AG20443 (cell line): ENCODE data around the gene RTBDN.

Experiments used
- DNase-seq: peaks from one replicate; pipeline ENCODE4 v3.0.0; 2012; ENCODE audit warnings: low spot score, mixed read lengths

Gene RTBDN

DNA sequence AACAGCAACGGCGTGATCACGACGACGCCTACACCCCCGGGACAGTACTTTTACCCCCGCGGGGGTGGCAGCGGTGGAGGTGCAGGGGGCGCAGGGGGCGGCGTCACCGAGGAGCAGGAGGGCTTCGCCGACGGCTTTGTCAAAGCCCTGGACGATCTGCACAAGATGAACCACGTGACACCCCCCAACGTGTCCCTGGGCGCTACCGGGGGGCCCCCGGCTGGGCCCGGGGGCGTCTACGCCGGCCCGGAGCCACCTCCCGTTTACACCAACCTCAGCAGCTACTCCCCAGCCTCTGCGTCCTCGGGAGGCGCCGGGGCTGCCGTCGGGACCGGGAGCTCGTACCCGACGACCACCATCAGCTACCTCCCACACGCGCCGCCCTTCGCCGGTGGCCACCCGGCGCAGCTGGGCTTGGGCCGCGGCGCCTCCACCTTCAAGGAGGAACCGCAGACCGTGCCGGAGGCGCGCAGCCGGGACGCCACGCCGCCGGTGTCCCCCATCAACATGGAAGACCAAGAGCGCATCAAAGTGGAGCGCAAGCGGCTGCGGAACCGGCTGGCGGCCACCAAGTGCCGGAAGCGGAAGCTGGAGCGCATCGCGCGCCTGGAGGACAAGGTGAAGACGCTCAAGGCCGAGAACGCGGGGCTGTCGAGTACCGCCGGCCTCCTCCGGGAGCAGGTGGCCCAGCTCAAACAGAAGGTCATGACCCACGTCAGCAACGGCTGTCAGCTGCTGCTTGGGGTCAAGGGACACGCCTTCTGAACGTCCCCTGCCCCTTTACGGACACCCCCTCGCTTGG, 42.1 kb downstream of the RTBDN start:
- DNase-seq = no peak

DNA sequence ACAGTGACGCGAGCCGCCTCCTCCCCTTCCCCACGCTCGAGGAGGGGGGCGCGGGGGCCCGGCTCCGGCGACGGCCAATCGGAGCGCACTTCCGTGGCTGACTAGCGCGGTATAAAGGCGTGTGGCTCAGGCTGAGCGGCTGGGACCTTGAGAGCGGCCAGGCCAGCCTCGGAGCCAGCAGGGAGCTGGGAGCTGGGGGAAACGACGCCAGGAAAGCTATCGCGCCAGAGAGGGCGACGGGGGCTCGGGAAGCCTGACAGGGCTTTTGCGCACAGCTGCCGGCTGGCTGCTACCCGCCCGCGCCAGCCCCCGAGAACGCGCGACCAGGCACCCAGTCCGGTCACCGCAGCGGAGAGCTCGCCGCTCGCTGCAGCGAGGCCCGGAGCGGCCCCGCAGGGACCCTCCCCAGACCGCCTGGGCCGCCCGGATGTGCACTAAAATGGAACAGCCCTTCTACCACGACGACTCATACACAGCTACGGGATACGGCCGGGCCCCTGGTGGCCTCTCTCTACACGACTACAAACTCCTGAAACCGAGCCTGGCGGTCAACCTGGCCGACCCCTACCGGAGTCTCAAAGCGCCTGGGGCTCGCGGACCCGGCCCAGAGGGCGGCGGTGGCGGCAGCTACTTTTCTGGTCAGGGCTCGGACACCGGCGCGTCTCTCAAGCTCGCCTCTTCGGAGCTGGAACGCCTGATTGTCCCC, 42.9 kb downstream of the RTBDN start, which contains the start of gene JUNB:
Gene JUNB (plus strand): TSS at position 142 of the 706 bp plus-strand sequence. CDS start 286 bp downstream, at position 428.
- peak; percentile 92 for DNase-seq

DNA sequence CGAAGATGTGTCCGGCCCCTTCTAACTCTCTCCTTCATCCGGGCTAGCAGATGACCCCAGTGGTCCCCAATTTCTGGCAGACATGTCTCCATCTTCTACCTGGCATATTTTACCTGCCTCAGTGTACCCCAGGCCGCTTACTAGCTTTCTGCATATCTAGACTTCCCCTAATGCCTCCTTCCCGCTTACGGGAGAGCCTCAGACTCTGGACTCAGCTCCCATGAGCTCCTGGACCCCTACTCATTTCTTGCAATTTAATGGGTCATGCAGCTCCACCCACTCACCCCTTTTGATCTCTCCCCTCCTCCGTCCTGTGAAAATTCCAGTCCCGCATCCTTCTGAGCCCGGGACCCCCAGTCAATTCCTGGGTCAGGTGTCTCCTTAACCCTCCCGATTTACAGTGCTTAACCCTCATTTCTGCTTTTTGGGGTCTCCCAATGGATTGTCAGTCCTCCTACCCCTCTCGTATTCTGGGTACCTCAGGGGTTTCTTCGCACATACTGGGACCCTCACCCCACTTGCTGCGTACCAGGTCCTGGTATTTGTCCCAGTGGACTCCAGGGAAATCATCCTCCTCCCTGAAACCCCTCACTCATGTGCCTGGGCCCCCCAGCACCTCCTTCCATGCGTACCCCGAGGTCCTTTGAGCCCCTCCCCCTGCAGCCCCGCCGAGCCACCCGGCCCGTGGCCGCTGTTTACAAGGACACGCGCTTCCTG, 43.6 kb downstream of the RTBDN start:
- no peak for DNase-seq

DNA sequence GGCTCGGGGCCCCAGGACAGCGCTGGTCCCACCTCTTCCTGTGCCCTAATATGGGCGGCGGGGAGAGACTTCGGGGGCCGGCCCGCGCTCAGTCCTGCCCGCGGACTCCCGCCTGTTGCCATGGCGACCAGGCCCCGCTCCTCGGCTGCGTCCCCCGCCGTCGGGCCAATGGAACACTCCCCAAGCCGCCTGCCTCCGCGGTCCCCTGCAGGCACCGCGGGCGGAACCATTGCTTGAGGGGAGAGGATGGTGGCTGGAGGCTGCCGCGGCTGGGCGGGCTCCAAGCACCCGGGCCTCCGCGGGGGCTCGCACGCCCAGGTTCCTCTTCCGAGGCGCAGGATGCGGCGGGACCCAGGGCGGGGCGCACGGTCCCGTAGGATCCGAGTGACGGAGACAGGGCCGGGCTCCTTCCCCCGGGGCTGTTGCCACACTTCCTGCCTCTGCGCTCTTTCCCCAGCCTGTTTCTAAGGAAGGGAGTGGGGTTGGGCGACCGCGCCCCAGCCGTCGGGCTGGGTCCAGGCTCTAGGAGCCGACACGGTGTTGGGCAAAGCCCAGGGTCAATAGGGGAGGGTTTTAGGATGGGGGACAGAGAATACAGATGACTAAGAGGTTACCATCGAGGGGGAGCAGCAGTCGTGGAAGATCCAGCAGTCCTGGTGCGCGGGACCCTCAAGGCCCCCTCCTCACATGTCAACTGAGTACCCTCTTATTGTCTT, 44.3 kb downstream of the RTBDN start:
- DNase-seq = peak; percentile 93

DNA sequence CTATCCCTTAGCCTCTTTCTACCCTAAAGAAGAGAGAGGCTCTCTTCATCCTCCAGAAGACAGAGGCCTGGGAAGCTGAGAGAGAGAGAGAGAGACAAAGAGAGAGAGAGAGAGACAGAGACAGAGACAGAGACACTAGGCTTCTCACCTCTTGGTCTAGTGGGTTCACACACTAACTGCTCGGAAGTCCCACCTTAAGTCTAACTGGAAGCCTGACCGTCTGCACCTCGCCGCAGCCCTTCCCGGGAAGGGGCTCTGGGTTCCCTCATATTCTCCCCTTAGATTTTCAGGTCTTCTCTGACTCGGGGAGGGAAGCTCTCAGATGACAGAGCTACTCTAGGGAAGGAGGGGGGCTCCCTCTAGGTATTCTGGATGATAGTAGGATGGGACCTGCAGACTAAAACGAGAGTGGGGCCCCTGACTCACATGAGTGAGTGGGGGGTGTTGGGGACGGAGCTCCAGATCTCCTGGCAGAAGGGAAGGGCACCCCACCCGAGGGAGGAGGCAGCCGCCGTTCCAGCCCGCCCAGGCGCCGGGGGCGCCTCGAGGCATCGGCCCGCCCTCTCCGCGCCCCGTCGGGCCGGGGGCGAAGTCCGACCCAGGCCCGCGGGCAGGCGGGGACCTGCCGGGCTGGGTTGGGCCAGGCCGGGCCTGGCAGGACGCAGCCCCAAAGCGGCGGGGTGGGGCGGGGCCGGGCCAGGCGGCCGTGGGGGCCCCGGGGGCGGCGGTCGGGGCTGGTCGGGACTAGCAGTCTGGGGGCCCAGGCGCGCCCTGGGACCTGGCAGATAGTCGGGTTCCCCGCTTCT, 45.1 kb downstream of the RTBDN start:
- DNase-seq = no peak

DNA sequence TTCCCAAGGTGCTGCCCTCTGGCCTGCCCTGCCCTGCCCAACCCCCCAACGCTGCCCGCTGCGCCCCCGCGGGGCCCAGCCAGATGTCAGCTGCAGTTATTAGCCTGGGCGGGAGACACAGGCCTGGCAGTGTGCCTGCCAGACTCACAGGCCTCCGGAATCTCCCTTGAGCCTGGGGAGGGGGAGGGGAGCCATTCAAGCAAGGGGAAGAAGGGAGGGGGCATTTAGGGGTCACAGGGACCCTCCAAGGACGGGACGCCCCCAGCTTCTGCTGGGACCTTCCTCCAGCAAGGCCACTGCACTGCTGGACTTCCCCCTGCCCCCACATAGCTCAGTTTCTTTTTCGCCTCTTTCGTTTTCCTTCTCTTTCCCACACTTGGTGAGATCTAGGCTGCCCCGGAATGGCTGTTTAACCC, 45.7 kb downstream of the RTBDN start:
- DNase-seq = peak; percentile 67

DNA sequence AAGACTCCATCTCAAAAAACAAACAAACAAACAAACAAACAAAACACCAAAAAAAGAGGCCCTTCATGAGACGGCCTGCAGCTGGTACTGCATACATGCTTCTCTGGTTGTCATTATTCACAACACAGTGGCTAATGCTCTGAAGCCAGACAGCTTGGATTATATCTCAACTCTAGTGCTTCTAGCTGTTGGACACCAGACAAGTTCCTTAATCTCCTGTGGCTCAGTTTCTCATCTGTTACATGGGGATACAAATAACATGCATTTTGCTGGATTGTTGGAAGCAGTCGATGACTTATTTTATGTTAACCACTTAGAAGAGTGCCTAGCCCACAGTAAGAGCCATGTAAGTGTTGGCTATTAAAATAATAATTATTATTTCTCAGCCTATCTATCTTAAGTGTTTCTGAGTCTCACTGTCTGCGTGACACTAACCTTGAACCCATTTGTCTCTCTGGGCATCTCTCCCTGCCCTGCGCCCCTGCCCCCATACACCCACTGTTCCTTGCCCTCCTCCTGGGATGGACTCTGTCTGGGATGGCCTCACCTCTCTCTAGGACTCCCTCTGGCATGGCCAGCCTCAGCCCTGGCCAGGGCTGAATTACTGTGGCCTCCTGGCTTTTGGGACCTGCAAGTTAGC, 46.2 kb downstream of the RTBDN start:
- DNase-seq = no peak

DNA sequence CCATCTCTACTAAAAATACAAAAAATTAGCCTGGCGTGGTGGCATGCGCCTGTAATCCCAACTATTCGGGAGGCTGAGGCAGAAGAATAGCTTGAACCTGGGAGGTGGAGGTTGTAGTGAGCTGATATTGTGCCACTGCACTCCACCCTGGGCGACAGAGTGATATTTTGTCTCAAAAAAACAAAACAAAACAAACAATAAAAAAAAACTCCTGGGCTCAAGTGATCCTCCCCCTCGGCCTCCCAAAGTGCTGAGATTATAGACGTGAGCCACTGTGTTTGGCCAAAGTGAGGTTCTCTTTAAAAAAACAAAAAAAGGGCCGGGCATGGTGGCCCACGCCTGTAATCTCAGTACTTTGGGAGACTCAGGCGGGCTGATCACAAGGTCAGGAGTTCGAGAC, 46.9 kb downstream of the RTBDN start:
- no peak for DNase-seq

DNA sequence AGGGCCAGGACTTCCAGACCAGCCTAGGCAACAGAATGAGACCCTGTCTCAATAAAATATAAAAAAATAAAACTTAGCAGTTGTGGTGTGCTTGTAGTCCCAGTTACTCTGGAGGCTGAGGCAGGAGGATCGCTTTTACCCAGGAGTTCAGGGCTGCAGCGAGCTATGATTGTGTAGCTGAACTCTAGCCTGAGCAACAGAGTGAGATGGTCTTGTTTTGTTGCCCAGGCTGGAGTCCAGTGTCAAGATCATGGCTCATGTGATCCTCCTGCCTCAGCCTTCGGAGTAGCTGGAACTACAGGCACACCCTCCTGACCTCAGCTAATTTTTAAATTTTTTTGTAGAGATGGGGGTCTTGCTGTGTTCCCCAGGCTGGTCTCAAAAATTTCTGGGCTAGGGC, 47.4 kb downstream of the RTBDN start:
- DNase-seq = no peak

DNA sequence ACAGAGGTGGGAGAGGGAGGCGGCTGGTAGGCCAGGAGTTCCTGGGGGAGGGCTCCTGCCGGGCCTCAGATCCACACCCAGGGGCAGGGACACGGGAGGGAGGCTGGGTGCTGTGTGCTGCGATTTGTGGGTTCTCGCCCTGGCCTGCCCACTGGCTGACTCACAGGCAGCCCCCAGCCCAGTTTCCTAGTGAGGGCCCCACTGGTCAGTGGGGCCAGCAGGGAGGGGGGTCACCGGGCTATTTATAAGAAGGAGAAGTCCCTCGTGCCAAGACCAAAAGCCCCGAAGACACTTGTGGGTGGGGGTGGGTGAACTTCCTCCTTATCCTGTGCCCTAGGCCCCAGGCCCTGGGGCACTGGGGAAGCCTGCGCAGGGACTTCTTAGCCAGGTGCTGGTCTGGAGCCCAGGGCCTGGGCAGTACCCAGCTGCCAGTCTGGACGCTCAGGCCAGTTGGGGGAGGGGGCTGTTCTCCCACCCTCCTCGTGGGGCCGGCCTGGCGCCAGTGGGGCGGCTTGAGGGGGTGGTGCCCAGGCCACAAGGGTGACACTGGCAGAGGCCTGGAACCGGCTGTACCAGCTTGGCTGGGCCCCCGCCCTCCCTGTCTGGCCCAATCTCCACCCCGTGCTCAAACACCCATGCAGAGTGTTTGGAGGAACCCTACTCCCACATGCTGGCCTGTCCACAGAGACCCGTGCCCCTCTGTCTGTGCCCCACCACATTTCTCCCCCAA, 48.1 kb downstream of the RTBDN start:
- no peak for DNase-seq

DNA sequence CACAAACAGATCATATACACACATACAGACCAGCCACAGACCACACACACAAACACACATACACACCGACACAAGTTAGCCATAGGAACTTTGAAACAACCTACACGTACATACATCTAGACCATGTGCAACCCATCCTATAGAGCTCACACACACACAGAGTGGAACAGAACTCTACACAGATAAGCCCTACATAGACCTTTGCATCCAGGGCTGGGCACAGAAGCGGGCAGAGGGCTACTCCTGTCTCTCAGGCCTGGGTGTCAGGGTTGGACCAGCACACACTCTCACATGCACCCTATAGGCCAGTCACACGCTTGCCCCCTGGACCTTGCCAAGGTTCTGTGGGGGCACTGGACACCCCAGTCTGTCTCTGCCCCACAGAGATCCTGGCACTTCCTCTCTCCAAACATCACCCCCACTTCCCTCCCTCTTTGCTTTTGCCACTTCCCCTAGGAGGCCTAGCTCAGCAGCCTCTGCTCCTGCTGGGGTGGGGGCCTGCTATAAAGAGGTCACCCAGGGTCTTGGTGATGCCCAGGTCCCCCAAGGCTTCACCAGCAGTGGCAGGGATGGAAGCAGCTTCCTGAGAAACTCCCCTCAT, 48.8 kb downstream of the RTBDN start:
- no peak for DNase-seq

DNA sequence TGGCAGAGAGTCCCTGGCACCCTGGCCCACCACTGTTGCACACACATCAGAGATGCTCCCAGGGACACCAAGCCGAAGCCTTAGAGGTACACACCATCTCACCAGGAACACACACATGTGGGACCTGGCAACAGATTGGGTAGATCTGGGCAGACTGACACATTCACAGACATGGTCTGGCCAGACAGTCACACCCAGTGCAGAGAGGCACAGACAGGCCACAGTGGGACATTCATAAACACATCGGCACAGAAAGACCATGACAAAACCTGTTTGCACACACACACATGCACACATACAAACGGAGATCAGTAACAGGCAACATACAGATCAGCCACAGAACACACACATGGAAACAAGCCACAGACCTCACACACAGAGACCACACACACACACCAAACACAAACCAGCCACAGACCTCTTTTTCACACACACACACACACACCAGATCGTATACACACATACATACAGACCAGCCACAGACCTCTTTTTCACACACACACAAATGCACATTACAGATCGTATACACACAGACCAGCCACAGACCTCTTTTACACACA, 49.4 kb downstream of the RTBDN start:
- DNase-seq = no peak

DNA sequence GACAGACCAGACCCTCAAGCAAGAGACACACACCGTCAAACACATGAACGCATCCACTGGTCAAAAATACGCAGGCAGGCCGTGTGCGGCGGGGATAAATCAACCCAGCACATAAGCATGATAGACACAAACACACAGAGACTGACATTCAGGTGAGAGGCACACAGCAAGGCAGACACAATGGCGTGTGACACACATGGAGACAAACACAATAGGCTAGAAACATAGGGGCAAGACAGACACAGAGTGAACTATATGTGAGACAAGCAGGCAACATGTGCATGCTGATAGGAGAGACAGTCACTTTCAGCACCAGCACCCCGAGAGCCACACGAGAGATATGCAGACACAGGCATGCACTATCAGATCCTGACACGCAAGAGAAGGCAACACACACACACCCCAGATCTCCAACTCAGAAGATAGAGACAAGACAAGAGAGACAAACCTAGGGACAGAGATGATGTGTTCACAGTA, 49.9 kb downstream of the RTBDN start:
- DNase-seq = no peak

DNA sequence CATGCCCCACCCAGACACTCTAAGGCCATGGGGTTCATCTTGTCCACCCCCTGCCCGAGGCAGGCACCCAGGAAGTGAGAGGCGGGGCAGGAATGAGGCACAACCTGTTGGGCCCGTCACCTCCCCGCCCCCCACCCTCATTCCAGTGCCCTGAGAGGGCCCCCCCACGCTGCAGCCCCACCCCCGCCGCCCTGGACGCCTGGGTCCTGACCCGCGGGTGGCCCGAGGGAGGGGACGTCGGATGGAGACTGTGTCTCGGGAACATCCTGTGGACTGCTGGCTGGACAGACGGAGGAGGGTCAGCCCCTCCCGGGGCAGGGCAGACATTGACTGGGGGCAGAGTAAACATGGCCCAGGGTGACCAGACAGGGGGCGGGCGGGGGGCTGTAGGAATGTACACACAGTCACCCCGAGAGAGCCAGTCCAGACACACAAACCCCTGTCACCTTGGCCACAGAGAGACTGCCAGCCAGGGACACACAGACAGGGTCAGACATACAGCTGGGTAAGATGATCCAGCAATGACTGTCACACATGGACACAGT, 50.5 kb downstream of the RTBDN start:
- no peak for DNase-seq

DNA sequence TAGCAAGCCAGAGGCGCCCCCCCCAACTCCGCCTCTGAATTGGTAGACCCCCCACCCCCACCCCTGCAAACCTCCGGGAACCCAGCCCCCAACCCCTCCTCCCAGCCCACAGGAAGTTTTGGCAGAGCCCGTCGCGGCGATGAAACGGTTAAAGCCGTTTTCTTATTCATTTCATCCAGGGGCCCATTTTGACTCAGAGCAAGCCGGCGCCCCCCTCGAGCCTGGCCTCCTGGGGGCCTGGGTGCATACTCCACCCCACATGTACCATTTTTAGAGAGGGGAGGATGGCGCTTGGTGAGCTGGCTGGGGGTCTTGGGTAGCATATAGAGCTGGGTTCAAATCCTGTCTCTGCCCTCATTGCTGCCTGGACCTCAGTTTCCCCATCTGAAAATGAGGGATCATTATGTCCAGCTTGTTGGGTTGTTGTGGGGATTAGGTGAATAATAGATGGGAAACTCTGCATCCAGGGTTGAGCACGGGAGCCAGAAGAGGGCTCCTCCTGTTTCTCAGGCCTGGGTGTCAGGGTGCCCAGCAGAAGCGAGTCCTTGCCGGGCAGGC, 51.0 kb downstream of the RTBDN start:
- no peak for DNase-seq

DNA sequence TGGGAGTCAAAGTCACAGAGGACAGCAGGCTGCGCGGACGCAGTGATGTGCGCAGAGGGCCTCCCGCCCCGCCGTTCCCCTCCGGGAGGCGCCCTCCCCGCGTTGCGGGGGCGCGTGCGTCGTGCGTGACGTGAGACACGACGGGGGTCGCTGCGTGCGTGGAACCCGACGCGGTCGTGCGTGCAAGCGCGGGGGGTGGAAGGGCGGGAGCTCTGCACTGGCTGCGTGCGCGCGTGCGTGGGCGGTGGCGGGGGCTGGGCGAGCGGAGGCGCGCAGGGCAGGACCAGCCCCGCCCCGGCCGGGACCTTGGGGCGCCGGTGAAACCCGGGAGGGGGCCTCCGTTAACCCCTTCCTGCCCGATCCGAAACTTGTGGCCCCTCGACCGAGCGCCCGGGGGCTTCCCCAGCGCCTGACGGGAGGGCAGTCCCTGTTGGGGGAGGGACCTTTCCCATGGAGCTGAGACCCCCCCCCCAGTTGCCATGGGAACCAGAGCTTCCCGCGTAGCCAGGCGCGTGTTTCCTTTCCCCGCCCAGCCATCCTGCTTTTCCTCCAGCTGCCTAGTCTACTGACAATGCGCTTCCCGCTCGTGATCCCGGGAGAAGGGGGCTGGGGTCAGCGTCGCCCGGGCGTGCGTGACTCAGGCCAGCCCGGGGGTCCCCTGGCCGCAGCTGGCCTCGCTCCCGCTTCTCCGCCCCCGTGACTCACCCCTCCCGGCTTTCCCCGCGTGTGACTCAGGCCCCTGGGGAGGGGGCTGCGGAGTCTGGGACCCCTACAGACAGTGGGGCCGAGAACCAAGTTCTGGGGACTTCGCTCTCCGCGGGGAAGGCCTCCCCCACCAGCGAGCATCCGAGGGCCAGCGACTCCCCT, 51.7 kb downstream of the RTBDN start:
- DNase-seq = peak; percentile 87

DNA sequence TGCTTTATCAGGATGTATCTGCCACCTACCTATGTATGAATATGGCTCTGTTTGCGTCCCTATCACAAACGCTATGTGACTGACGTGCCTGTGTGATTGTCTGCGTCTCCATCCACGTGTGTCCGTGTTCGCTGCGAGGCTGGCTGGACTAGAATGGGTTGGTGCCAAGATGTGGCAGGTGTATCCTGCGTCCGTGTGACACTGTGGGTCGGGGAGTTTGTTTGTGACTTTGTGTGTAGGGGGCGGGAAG, 52.3 kb downstream of the RTBDN start:
- DNase-seq = no peak
